Keratinocyte (primary cell): ENCODE data around the gene OR2AT4. TPM values are rescaled to one million over a fixed set of nuclear protein-coding genes. Genes with fewer than 3 reads are reported as not detected.

Experiments
- DNase-seq: peaks from one replicate; pipeline ENCODE4 v3.0.0-alpha.2; 2011; ENCODE audit warnings: low read depth, missing footprints, low spot score
- FAIRE-seq: peaks from 2 replicates; lab custom pipeline; 2011; peaks lifted over from hg19 to GRCh38; lab: Jason Lieb, UNC
- H2AFZ ChIP-seq: 2 replicates; pipeline ENCODE4 v1.6.0; 2012; ENCODE audit warnings: low read length, control low read depth, inconsistent platforms; ENCODE audit not compliant: control insufficient read depth
- H3K27ac ChIP-seq: 2 replicates; pipeline ENCODE4 v1.5.1; 2011; ENCODE audit warnings: low read length; ENCODE audit not compliant: control insufficient read depth, insufficient read depth
- H3K27me3 ChIP-seq: 3 replicates; pipeline ENCODE4 v1.6.0; 2011; ENCODE audit warnings: low read length; ENCODE audit not compliant: control insufficient read depth, insufficient read depth; ENCODE audit errors: extremely low read depth
- H3K36me3 ChIP-seq, 2 experiments: 2 replicates in 1 of 2; 3 replicates in 1 of 2; pipeline ENCODE4 v1.5.1; 2011; ENCODE audit warnings: low read length in 2 of 2, mild to moderate bottlenecking in 1 of 2; ENCODE audit not compliant: control insufficient read depth in 2 of 2, insufficient read depth in 2 of 2; ENCODE audit errors: extremely low read depth in 1 of 2
- H3K4me1 ChIP-seq: 3 replicates; pipeline ENCODE4 v1.5.1; 2011; ENCODE audit warnings: low read length; ENCODE audit not compliant: control insufficient read depth, insufficient read depth; ENCODE audit errors: extremely low read depth
- H3K4me2 ChIP-seq: 3 replicates; pipeline ENCODE4 v1.6.0; 2011; ENCODE audit warnings: low read depth, low read length; ENCODE audit not compliant: control insufficient read depth, insufficient read depth; ENCODE audit errors: extremely low read depth
- H3K4me3 ChIP-seq, 3 experiments: fragments of 200-600 bp in 1 of 3; sonication (generic) in 1 of 3; 2 replicates in 2 of 3; 3 replicates in 1 of 3; pipeline ENCODE4 v1.5.1; 2011 to 2016; ENCODE audit warnings: low read length in 3 of 3, mild to moderate bottlenecking in 3 of 3, control low read depth in 2 of 3, inconsistent platforms in 1 of 3, low read depth in 1 of 3, mixed read lengths in 1 of 3, mixed run types in 1 of 3, moderate library complexity in 1 of 3; ENCODE audit not compliant: control insufficient read depth in 2 of 3, insufficient read depth in 2 of 3; ENCODE audit errors: extremely low read depth in 1 of 3
- H3K79me2 ChIP-seq: 2 replicates; pipeline ENCODE4 v1.6.0; 2012; ENCODE audit warnings: low read length; ENCODE audit not compliant: control insufficient read depth, insufficient read depth
- H3K9ac ChIP-seq: 3 replicates; pipeline ENCODE4 v1.6.0; 2011; ENCODE audit warnings: low read length; ENCODE audit not compliant: control insufficient read depth, insufficient read depth; ENCODE audit errors: extremely low read depth
- H3K9me1 ChIP-seq: 3 replicates; pipeline ENCODE4 v1.6.0; 2011; ENCODE audit warnings: low read length; ENCODE audit not compliant: control insufficient read depth, insufficient read depth; ENCODE audit errors: extremely low read depth
- H3K9me3 ChIP-seq: 2 replicates; pipeline ENCODE4 v1.5.1; 2012; ENCODE audit warnings: low read depth, low read length; ENCODE audit not compliant: control insufficient read depth
- H4K20me1 ChIP-seq: 3 replicates; pipeline ENCODE4 v1.6.0; 2011; ENCODE audit warnings: low read length; ENCODE audit not compliant: control insufficient read depth, insufficient read depth; ENCODE audit errors: extremely low read depth
- EZH2 ChIP-seq: IDR thresholded peaks from one replicate; pipeline ENCODE4 v1.6.1; 2012; ENCODE audit warnings: inconsistent platforms, mild to moderate bottlenecking, low read length, moderate library complexity
- dilution Hi-C: fragments of 300-500 bp; cut with MboI; formaldehyde crosslinking; loops from one replicate; pipeline ENCODE4 v1.7.0; 2020; ENCODE audit warnings: low sequenced_read_pairs; ENCODE audit not compliant: extremely low pct_ligation_motif_present
- polyA plus RNA-seq, 5 experiments: library from polyadenylated mRNA; depleted of rRNA in 3 of 5; stranded (reverse) in 3 of 5; stranded (forward) in 1 of 5; unstranded in 1 of 5; fragments of >200 nt; gene quantifications; 1 replicate in 1 of 5; 2 replicates in 3 of 5; 3 replicates in 1 of 5; pipeline versions ENCODE4 v1.2.1 to v1.2.3, GENCODE V29; 2011 to 2012; ENCODE audit warnings: missing spikeins in 2 of 5, low read depth in 1 of 5, low replicate concordance in 1 of 5
- TF ChIP-seq, protein P1 (sequence below), 3 experiments: IDR thresholded peaks in 1 of 3; conservative IDR thresholded peaks in 1 of 3; optimal IDR thresholded peaks in 1 of 3; 2 replicates in 2 of 3; 3 replicates in 1 of 3; pipeline versions ENCODE3 to v1.5.1; 2011; ENCODE audit warnings: low read length in 3 of 3, mild to moderate bottlenecking in 3 of 3, moderate library complexity in 2 of 3, control low read depth in 1 of 3, inconsistent platforms in 1 of 3; ENCODE audit not compliant: insufficient read depth in 2 of 3; ENCODE audit errors: extremely low read depth in 1 of 3

The OR2AT4 gene
- polyA plus RNA-seq, 1 donor (not counting 4 experiments of a cell fraction or from before 2014, with no cell fraction given), result not detected

DNA sequence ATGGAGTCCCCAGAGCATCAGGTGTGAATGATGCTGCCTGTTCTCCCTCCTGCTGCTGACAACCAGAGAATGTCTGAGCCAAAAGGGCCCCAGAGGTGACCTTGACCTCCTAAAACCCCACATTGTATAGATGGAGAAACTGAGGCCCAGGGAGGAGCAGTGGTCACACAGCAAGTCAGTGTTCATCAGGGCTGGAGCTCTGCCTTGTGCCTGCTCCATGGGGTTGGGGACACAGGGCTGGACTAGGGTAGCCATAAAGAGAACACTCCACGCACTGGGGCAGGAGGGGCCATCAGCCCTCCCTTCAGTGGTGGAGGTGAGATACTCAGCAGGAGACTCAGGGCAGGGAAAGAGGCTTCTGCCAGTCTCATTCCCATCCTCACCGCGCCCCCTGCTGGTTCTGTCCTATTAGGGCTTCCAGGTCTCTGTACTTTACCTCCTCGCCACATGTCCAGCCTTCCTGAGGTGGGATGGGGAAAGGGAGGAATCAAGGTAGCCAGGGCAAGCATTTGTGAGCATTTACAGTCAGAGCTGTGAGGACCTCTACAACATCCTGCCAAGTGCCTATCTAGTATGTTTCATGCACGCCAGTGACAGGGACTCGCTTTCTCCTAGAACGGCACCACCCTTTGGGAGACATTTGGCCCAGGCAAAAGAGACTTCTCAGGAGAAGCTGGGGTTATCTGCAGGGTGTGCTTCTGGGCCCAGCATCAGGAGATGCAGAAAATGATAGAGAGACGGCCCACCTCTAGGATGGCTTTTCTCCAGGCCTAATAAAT is 64.7 kb downstream of the OR2AT4 start:
- H3K79me2 ChIP-seq, result no peaks in the 10 kb centered on the region
- DNase-seq, result no peak
- dilution Hi-C loops, result loop anchor here (25.0 kb wide), 1 partner anchor 180 kb away; no protein-coding TSS in a partner anchor
- peak; percentile 53 for FAIRE-seq
- no peaks in the 10 kb centered on the region for H3K27me3 ChIP-seq
- H4K20me1 ChIP-seq, result peaks cover 2% of the 10 kb centered on the region
- H3K9me3 ChIP-seq, result no peaks in the 10 kb centered on the region
- no peak overlapping the region for H3K27ac ChIP-seq
- no peak overlapping the region for H3K9ac ChIP-seq
- peaks cover 4% of the 10 kb centered on the region for H3K4me1 ChIP-seq
- no peaks in the 10 kb centered on the region for H3K36me3 ChIP-seq
- no peak overlapping the region for H2AFZ ChIP-seq
- no peak overlapping the region for H3K4me2 ChIP-seq
- no peak overlapping the region for H3K4me3 ChIP-seq
- H3K9me1 ChIP-seq, result no peaks in the 10 kb centered on the region
- TF ChIP-seq, protein P1, sequence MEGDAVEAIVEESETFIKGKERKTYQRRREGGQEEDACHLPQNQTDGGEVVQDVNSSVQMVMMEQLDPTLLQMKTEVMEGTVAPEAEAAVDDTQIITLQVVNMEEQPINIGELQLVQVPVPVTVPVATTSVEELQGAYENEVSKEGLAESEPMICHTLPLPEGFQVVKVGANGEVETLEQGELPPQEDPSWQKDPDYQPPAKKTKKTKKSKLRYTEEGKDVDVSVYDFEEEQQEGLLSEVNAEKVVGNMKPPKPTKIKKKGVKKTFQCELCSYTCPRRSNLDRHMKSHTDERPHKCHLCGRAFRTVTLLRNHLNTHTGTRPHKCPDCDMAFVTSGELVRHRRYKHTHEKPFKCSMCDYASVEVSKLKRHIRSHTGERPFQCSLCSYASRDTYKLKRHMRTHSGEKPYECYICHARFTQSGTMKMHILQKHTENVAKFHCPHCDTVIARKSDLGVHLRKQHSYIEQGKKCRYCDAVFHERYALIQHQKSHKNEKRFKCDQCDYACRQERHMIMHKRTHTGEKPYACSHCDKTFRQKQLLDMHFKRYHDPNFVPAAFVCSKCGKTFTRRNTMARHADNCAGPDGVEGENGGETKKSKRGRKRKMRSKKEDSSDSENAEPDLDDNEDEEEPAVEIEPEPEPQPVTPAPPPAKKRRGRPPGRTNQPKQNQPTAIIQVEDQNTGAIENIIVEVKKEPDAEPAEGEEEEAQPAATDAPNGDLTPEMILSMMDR (optimal IDR thresholded peaks at IDR 0.05 in 1 of 3, IDR thresholded peaks at IDR 0.05 in 1 of 3, conservative IDR thresholded peaks at IDR 0.05 in 1 of 3; ENCODE audit: extremely low read depth in 1 of 3, insufficient read depth in 2 of 3, low read length in 3 of 3), result peak; percentile 92
- TF ChIP-seq EZH2, result no peak

Other genes with a start within 250 kb of the OR2AT4 start
- gene XRRA1, start 147.8 kb downstream of the OR2AT4 start, polyA plus RNA-seq, result 6.5 to 9.2 TPM (median 9.1 TPM) in 3 replicates
- gene SPCS2, start 147.6 kb downstream of the OR2AT4 start, polyA plus RNA-seq, result 58.2 to 207 TPM (median 104 TPM) in 3 replicates
- gene NEU3, start 107.9 kb downstream of the OR2AT4 start, polyA plus RNA-seq, result 7.1 to 10.2 TPM (median 8.2 TPM) in 3 replicates
- gene SLCO2B1, start 54.2 kb upstream of the OR2AT4 start, polyA plus RNA-seq, result 0.03 TPM in 1 of 3 replicates, not detected in the others
- not detected in 3 replicates for gene TPBGL, start 143.9 kb upstream of the OR2AT4 start, polyA plus RNA-seq